H1 (cell line): ENCODE measurements around the gene SS18L1. TPM values are rescaled to one million over a fixed set of nuclear protein-coding genes. Genes with fewer than 3 reads are reported as not detected.

ENCODE experiments used
- CTCF ChIA-PET: fragments of 300-600 bp; sonication (Branson Sonifier 250); formaldehyde crosslinking; loops from one replicate; lab custom pipeline; 2021; ENCODE audit not compliant: partially characterized antibody; lab: Charles Lee
- POLR2A ChIA-PET: fragments of 300-600 bp; sonication (Branson Sonifier 250); formaldehyde crosslinking; loops from one replicate; lab custom pipeline; 2021; ENCODE audit warnings: inconsistent platforms; ENCODE audit not compliant: partially characterized antibody; lab: Charles Lee
- DNase-seq, 2 experiments: peaks; one replicate each; pipeline versions ENCODE4 v3.0.0 to v3.0.0-alpha.2; 2010 to 2022; ENCODE audit warnings: low spot score in 2 of 2, low read depth in 1 of 2, mixed read lengths in 1 of 2
- FAIRE-seq: peaks from 2 replicates; lab custom pipeline; 2011; peaks lifted over from hg19 to GRCh38; lab: Jason Lieb, UNC
- H2AFZ ChIP-seq: 2 replicates; pipeline ENCODE4 v1.8.1; 2012; ENCODE audit warnings: low read length, inconsistent platforms
- H2AK5ac ChIP-seq: 2 replicates; pipeline ENCODE4 v1.6.1; 2013; ENCODE audit warnings: low read depth, low read length
- H2BK120ac ChIP-seq: replicated peaks from 2 replicates; pipeline ENCODE3; 2013; ENCODE audit warnings: low read depth, low read length, inconsistent platforms
- H2BK12ac ChIP-seq: 2 replicates; pipeline ENCODE4 v1.6.1; 2013; ENCODE audit warnings: low read depth, low read length
- H2BK15ac ChIP-seq: 2 replicates; pipeline ENCODE4 v1.6.1; 2013; ENCODE audit warnings: low read length
- H2BK20ac ChIP-seq: 2 replicates; pipeline ENCODE4 v1.6.1; 2013; ENCODE audit warnings: low read length
- H2BK5ac ChIP-seq: 2 replicates; pipeline ENCODE4 v1.6.1; 2013; ENCODE audit warnings: low read depth, low read length
- H3K14ac ChIP-seq: 2 replicates; pipeline ENCODE4 v1.6.1; 2013; ENCODE audit warnings: inconsistent platforms; ENCODE audit not compliant: insufficient read length
- H3K18ac ChIP-seq: 2 replicates; pipeline ENCODE4 v1.6.1; 2013; ENCODE audit warnings: low read length; ENCODE audit errors: extremely low read depth
- H3K23ac ChIP-seq: 2 replicates; pipeline ENCODE4 v1.6.1; 2013; ENCODE audit warnings: inconsistent platforms; ENCODE audit not compliant: insufficient read length
- H3K23me2 ChIP-seq: 2 replicates; pipeline ENCODE4 v1.6.1; 2013; ENCODE audit warnings: low read depth, low read length
- H3K27ac ChIP-seq: 2 replicates; pipeline ENCODE4 v1.6.1; 2011; ENCODE audit warnings: low read depth, low read length, inconsistent platforms
- H3K27me3 ChIP-seq, 4 experiments: replicated peaks in 1 of 4; 1 replicate in 1 of 4; 2 replicates in 3 of 4; pipeline versions ENCODE4 v1.6.1 to v1.8.1; 2011 to 2013; ENCODE audit warnings: low read length in 3 of 4, mild to moderate bottlenecking in 3 of 4, inconsistent platforms in 2 of 4, mixed read lengths in 2 of 4, moderate library complexity in 1 of 4; ENCODE audit not compliant: control insufficient read depth in 3 of 4, insufficient read depth in 3 of 4; ENCODE audit errors: extremely low read depth in 1 of 4
- H3K36me3 ChIP-seq, 4 experiments: 2 replicates each; pipeline versions ENCODE4 v1.6.1 to v1.8.1; 2011 to 2013; ENCODE audit warnings: mild to moderate bottlenecking in 4 of 4, low read length in 3 of 4, moderate library complexity in 2 of 4, control low read depth in 1 of 4, inconsistent platforms in 1 of 4; ENCODE audit not compliant: insufficient read depth in 4 of 4, control insufficient read depth in 2 of 4
- H3K4ac ChIP-seq: replicated peaks from 2 replicates; pipeline ENCODE3; 2013; ENCODE audit warnings: low read length, low read depth, mixed read lengths, inconsistent platforms; ENCODE audit not compliant: insufficient read length
- H3K4me1 ChIP-seq, 4 experiments: replicated peaks in 1 of 4; 1 replicate in 1 of 4; 2 replicates in 3 of 4; pipeline versions ENCODE4 v1.6.1 to v1.8.1; 2011 to 2013; ENCODE audit warnings: low read length in 3 of 4, inconsistent platforms in 2 of 4, mixed read lengths in 1 of 4; ENCODE audit not compliant: insufficient read depth in 4 of 4, control insufficient read depth in 3 of 4
- H3K4me2 ChIP-seq, 2 experiments: 2 replicates each; pipeline versions ENCODE4 v1.6.1 to v1.8.1; 2011 to 2013; ENCODE audit warnings: low read depth in 2 of 2, low read length in 2 of 2, control low read depth in 1 of 2, inconsistent platforms in 1 of 2, mild to moderate bottlenecking in 1 of 2; ENCODE audit not compliant: insufficient read depth in 1 of 2
- H3K4me3 ChIP-seq, 4 experiments: fragments of 200-600, 300-600 bp in 1 of 4; sonication (generic), shearing (Covaris generic), sonication (Bioruptor Twin) in 1 of 4; 2 replicates each; pipeline versions ENCODE4 v1.5.1 to v1.8.1; 2011 to 2016; ENCODE audit warnings: low read length in 4 of 4, low read depth in 3 of 4, control low read depth in 2 of 4, inconsistent platforms in 2 of 4, mild to moderate bottlenecking in 2 of 4, mixed read lengths in 1 of 4, moderate library complexity in 1 of 4; ENCODE audit not compliant: insufficient read depth in 2 of 4; ENCODE audit errors: extremely low read depth in 1 of 4
- H3K56ac ChIP-seq: replicated peaks from 2 replicates; pipeline ENCODE3; 2013; ENCODE audit warnings: low read depth, mild to moderate bottlenecking, mixed read lengths, low read length, inconsistent platforms; ENCODE audit not compliant: insufficient read length
- H3K79me1 ChIP-seq: 2 replicates; pipeline ENCODE4 v1.6.1; 2013; ENCODE audit warnings: low read depth, low read length, control low read depth
- H3K79me2 ChIP-seq, 2 experiments: 2 replicates each; pipeline versions ENCODE4 v1.6.1 to v1.8.1; 2012 to 2013; ENCODE audit warnings: low read length in 2 of 2, mild to moderate bottlenecking in 2 of 2, inconsistent platforms in 1 of 2; ENCODE audit not compliant: insufficient read depth in 2 of 2, control insufficient read depth in 1 of 2
- H3K9ac ChIP-seq, 4 experiments: replicated peaks in 1 of 4; 1 replicate in 1 of 4; 2 replicates in 3 of 4; pipeline versions ENCODE4 v1.6.1 to v1.8.1; 2011 to 2013; ENCODE audit warnings: low read depth in 3 of 4, low read length in 3 of 4, control low read depth in 2 of 4, mild to moderate bottlenecking in 2 of 4, moderate library complexity in 2 of 4, inconsistent platforms in 1 of 4; ENCODE audit errors: extremely low read depth in 1 of 4
- H3K9me3 ChIP-seq, 2 experiments: 2 replicates each; pipeline versions ENCODE4 v1.6.1 to v1.8.1; 2012 to 2013; ENCODE audit warnings: mild to moderate bottlenecking in 2 of 2, moderate library complexity in 2 of 2, control low read depth in 1 of 2, inconsistent platforms in 1 of 2, low read depth in 1 of 2, low read length in 1 of 2, mixed read lengths in 1 of 2; ENCODE audit not compliant: insufficient read depth in 2 of 2
- H4K20me1 ChIP-seq, 2 experiments: replicated peaks in 1 of 2; 2 replicates each; pipeline versions ENCODE3 to v1.8.1; 2011 to 2013; ENCODE audit warnings: inconsistent platforms in 2 of 2, low read length in 2 of 2, mild to moderate bottlenecking in 1 of 2; ENCODE audit not compliant: insufficient read depth in 2 of 2, control insufficient read depth in 1 of 2
- H4K5ac ChIP-seq: 2 replicates; pipeline ENCODE4 v1.6.1; 2013; ENCODE audit warnings: low read length, low read depth, mixed read lengths, inconsistent platforms; ENCODE audit not compliant: insufficient read length
- H4K8ac ChIP-seq: 2 replicates; pipeline ENCODE4 v1.8.0; 2013; ENCODE audit warnings: mild to moderate bottlenecking, moderate library complexity, low read length, inconsistent platforms; ENCODE audit not compliant: insufficient read depth; ENCODE audit errors: extremely low read depth
- H4K91ac ChIP-seq: replicated peaks from 2 replicates; pipeline ENCODE3; 2013; ENCODE audit warnings: low read length, mixed read lengths, inconsistent platforms; ENCODE audit not compliant: insufficient read length
- BRCA1 ChIP-seq: IDR thresholded peaks from 2 replicates; pipeline ENCODE4 v1.6.1; 2012; ENCODE audit warnings: low read depth, low read length, improper control_type of control experiment
- CHD2 ChIP-seq: IDR thresholded peaks from 2 replicates; pipeline ENCODE4 v1.6.1; 2012; ENCODE audit warnings: low read length, improper control_type of control experiment
- FOSL1 ChIP-seq: IDR thresholded peaks from 2 replicates; pipeline ENCODE4 v1.6.1; 2011; ENCODE audit warnings: mild to moderate bottlenecking, low read depth, low read length, moderate library complexity; ENCODE audit not compliant: insufficient read depth
- KDM1A ChIP-seq: fragments of 200-600, 300-600 bp; sonication (generic); IDR thresholded peaks from 2 replicates; pipeline ENCODE4 v1.7.1; 2016; ENCODE audit warnings: mild to moderate bottlenecking, low read length, borderline replicate concordance
- POLR2AphosphoS5 ChIP-seq: IDR thresholded peaks from 2 replicates; pipeline ENCODE4 v1.6.1; 2011; ENCODE audit warnings: low read depth, low read length
- POU5F1 ChIP-seq: IDR thresholded peaks from 2 replicates; pipeline ENCODE4 v1.6.1; 2011; ENCODE audit warnings: low read depth, mild to moderate bottlenecking, low read length, moderate library complexity
- RAD21 ChIP-seq, 2 experiments: IDR thresholded peaks in 1 of 2; conservative IDR thresholded peaks in 1 of 2; 2 replicates each; pipeline ENCODE4 v1.6.1; 2011; ENCODE audit warnings: low read depth in 2 of 2, low read length in 2 of 2, improper control_type of control experiment in 1 of 2, inconsistent platforms in 1 of 2, mild to moderate bottlenecking in 1 of 2, moderate library complexity in 1 of 2
- SP4 ChIP-seq: IDR thresholded peaks from 2 replicates; pipeline ENCODE4 v1.6.1; 2012; ENCODE audit warnings: low read length, inconsistent platforms
- TAF1 ChIP-seq: IDR thresholded peaks from 2 replicates; pipeline ENCODE4 v1.6.1; 2011; ENCODE audit warnings: mild to moderate bottlenecking, low read depth, low read length
- WGBS, 2 experiments: shearing (Covaris generic) in 1 of 2; methylation state at CpG; one replicate each; pipeline versions ENCODE4 v1.1.6 to v1.1.7; 2013 to 2015; ENCODE audit warnings: low lambda C conversion rate in 2 of 2, mixed read lengths in 2 of 2, inconsistent platforms in 1 of 2, low coverage in 1 of 2, missing lambda C conversion rate in 1 of 2; ENCODE audit not compliant: insufficient replicate concordance in 2 of 2, insufficient coverage in 1 of 2, insufficient read length in 1 of 2; ENCODE audit errors: extremely low coverage in 1 of 2, missing lambda C conversion rate in 1 of 2; 5-methylcytosine and 5-hydroxymethylcytosine counted together
- polyA plus RNA-seq, 7 experiments: library from polyadenylated mRNA; depleted of rRNA in 3 of 7; stranded (reverse) in 5 of 7; unstranded in 2 of 7; fragments of >200 nt in 5 of 7; fragments of 200-250 nt in 2 of 7; gene quantifications; 1 replicate in 5 of 7; 2 replicates in 1 of 7; 4 replicates in 1 of 7; pipeline versions ENCODE4 v1.2.1 to v1.2.3, GENCODE V29; 2011 to 2013; ENCODE audit warnings: missing spikeins in 2 of 7, mixed read lengths in 2 of 7
- total RNA-seq: library from RNA; stranded (reverse); fragmentation: NEBNext Ultra II Directional; extraction: Animal tissue kit (Norgen Biotek cat#: 25700); gene quantifications from 2 replicates; pipeline ENCODE4 v1.2.1, GENCODE V29; 2021
- TF ChIP-seq, protein P1 (sequence below): IDR thresholded peaks from 2 replicates; pipeline ENCODE4 v1.6.1; 2012; ENCODE audit warnings: low read length, inconsistent platforms
- TF ChIP-seq, protein P2 (sequence below): IDR thresholded peaks from 2 replicates; pipeline ENCODE4 v1.6.1; 2012; ENCODE audit warnings: inconsistent platforms

Gene SS18L1
- total and polyA plus RNA-seq, 2 of the 8 experiments (the other 6 are each of a cell fraction or from before 2014, with no cell fraction given) = 28.4 to 29.7 TPM

GRCh38 chr20:62208061-62208794 lies 64.7 kb downstream of the SS18L1 start:
- Histone ChIP-seq H3K56ac (no peak overlapping the region), H3K4ac (no peak overlapping the region), H3K79me2 (no peaks in the 10 kb centered on the region), H2BK15ac (no peak overlapping the region), H2BK20ac (no peak overlapping the region), H3K27ac (no peak overlapping the region), H2BK12ac (no peak overlapping the region), H2BK5ac (no peak overlapping the region), H4K5ac (no peak overlapping the region), H2AK5ac (no peak overlapping the region), H3K14ac (no peak overlapping the region), H2BK120ac (no peak overlapping the region), H2AFZ (no peak overlapping the region), H3K9ac (no peak overlapping the region), H3K23me2 (no peaks in the 10 kb centered on the region), H3K4me2 (no peak overlapping the region), H4K91ac (no peak overlapping the region), H4K20me1 (peaks cover 0 to 2% of the 10 kb centered on the region in 2 experiments), H3K23ac (no peak overlapping the region), H3K18ac (no peak overlapping the region), H3K4me1 (no peaks in the 10 kb centered on the region), H3K27me3 (no peaks in the 10 kb centered on the region), H3K79me1 (no peaks in the 10 kb centered on the region), H3K4me3 (no peak overlapping the region), H3K36me3 (no peaks in the 10 kb centered on the region), H4K8ac (no peak overlapping the region), H3K9me3 (no peaks in the 10 kb centered on the region)
- FAIRE-seq (no peak), DNase-seq (no peak)
- POLR2A ChIA-PET = no interaction called here
- 81% methylated on average over 8 of the region's 19 CpGs; no CpG with 5 or more reads in 1 of the 2 experiments for WGBS, 2 experiments
- CTCF ChIA-PET = interaction anchor here (1.0 to 2.5 kb wide), 5 partner anchors 7 to 64 kb away, joined by 3 to 9 read pairs (median 3); no protein-coding TSS in a partner anchor
- TF ChIP-seq TAF1 = no peak
- TF ChIP-seq BRCA1 = no peak
- no peak for TF ChIP-seq POU5F1
- no peak for TF ChIP-seq POLR2AphosphoS5
- TF ChIP-seq, protein P1, sequence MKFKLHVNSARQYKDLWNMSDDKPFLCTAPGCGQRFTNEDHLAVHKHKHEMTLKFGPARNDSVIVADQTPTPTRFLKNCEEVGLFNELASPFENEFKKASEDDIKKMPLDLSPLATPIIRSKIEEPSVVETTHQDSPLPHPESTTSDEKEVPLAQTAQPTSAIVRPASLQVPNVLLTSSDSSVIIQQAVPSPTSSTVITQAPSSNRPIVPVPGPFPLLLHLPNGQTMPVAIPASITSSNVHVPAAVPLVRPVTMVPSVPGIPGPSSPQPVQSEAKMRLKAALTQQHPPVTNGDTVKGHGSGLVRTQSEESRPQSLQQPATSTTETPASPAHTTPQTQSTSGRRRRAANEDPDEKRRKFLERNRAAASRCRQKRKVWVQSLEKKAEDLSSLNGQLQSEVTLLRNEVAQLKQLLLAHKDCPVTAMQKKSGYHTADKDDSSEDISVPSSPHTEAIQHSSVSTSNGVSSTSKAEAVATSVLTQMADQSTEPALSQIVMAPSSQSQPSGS = no peak
- TF ChIP-seq KDM1A = no peak
- TF ChIP-seq, protein P2, sequence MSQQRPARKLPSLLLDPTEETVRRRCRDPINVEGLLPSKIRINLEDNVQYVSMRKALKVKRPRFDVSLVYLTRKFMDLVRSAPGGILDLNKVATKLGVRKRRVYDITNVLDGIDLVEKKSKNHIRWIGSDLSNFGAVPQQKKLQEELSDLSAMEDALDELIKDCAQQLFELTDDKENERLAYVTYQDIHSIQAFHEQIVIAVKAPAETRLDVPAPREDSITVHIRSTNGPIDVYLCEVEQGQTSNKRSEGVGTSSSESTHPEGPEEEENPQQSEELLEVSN = no peak
- no peak for TF ChIP-seq RAD21 (IDR thresholded peaks at IDR 0.05 in 1 of 2, conservative IDR thresholded peaks at IDR 0.05 in 1 of 2; ENCODE audit: low read depth in 2 of 2, low read length in 2 of 2)
- TF ChIP-seq SP4 = no peak
- no peak for TF ChIP-seq CHD2
- no peak for TF ChIP-seq FOSL1
